MM.1S (cell line): ENCODE results near the gene MYMK.

ENCODE experiments used
- CTCF ChIP-seq: fragments of 300-600 bp; sonication (generic); IDR thresholded peaks from 2 replicates; pipeline ENCODE4 v1.5.1; 2016; ENCODE audit warnings: antibody characterized with exemption, low read length, mixed read lengths
- EZH2phosphoT487 ChIP-seq: fragments of 300-600 bp; sonication (generic); IDR thresholded peaks from 2 replicates; pipeline ENCODE4 v1.6.1; 2018; ENCODE audit warnings: antibody characterized with exemption, low read length

DNA sequence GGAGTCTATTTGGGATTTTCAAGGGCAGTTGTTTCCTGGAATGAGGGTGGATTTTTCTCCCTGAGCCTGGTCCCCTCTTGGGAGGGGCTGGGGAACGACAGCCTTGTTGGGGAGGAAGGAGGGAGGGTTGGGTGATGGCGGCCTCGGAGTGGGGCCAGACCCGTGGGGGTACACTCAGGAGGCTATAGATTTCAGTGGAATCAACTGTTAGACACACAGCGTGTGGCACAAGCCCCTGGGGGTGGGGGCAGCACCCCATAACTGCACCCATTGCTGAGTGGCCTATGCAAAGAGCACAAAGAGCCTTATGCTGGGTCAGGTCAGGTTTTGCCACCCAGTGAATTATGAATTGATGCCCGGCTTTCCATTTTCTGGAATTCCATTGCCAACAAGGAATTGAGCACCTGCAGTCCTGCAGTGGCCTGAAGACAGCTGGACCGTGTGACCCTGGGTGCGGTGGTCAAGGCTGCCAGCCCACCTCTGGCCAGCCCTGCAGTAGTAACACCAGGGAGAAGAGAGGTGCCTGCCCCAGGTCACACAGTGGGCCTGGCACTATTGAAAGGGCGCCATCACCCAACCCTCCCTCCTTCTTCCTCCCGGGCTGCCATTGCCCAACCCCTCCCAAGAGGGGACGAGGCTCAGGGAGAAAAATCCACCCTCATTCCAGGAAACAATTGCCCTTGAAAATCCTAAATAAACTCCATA lies 8.4 kb downstream of the MYMK start:
- no peak for TF ChIP-seq CTCF
- TF ChIP-seq EZH2phosphoT487, result no peak
